SK-N-SH (cell line): ENCODE data around the gene GPR107. TPM values are rescaled to one million over a fixed set of nuclear protein-coding genes. Genes with fewer than 3 reads are reported as not detected.

Experiments used
- CTCF ChIA-PET: fragments of 300-600, 350-600 bp; formaldehyde crosslinking; extraction: SDS; loops from one replicate; lab custom pipeline; 2021; lab: Yijun Ruan, JAX
- POLR2A ChIA-PET: fragments of 350-600 bp; sonication (Branson Sonifier 250); formaldehyde crosslinking; extraction: SDS; loops from one replicate; lab custom pipeline; 2020; ENCODE audit warnings: antibody characterized with exemption, inconsistent platforms; lab: Yijun Ruan, JAX
- DNase-seq: peaks from one replicate; pipeline ENCODE4 v3.0.0; 2012
- H2AFZ ChIP-seq: fragments of 200-600 bp; sonication (generic); 2 replicates; pipeline ENCODE4 v1.8.1; 2016; ENCODE audit warnings: antibody characterized with exemption, mild to moderate bottlenecking, low read depth
- H3F3A ChIP-seq: fragments of 200-600 bp; sonication (generic); replicated peaks from 2 replicates; pipeline ENCODE3; 2016; ENCODE audit warnings: antibody characterized with exemption, mild to moderate bottlenecking; ENCODE audit not compliant: insufficient read depth
- H3K27ac ChIP-seq, 2 experiments: fragments of 200-500 bp in 1 of 2; fragments of 200-600 bp in 1 of 2; sonication (Bioruptor generic) in 1 of 2; sonication (generic), shearing (Covaris generic) in 1 of 2; 2 replicates each; pipeline versions ENCODE4 v1.5.1 to v1.6.1; 2014 to 2016; ENCODE audit warnings: low read depth in 2 of 2, inconsistent platforms in 1 of 2, low read length in 1 of 2, mild to moderate bottlenecking in 1 of 2, mixed read lengths in 1 of 2
- H3K27me3 ChIP-seq: fragments of 200-600 bp; sonication (generic), shearing (Covaris generic); 2 replicates; pipeline ENCODE4 v1.6.1; 2016; ENCODE audit warnings: mixed run types; ENCODE audit not compliant: insufficient read depth
- H3K36me3 ChIP-seq, 2 experiments: fragments of 200-500 bp in 1 of 2; fragments of 200-600 bp in 1 of 2; sonication (Bioruptor generic) in 1 of 2; sonication (generic) in 1 of 2; replicated peaks in 1 of 2; 2 replicates each; pipeline versions ENCODE3 to v1.5.1; 2014 to 2016; ENCODE audit warnings: low read length in 1 of 2, mild to moderate bottlenecking in 1 of 2; ENCODE audit not compliant: insufficient read depth in 2 of 2, control insufficient read depth in 1 of 2
- H3K4me1 ChIP-seq, 2 experiments: fragments of 200-500 bp in 1 of 2; fragments of 200-600 bp in 1 of 2; sonication (Bioruptor generic) in 1 of 2; sonication (generic), shearing (Covaris generic) in 1 of 2; 2 replicates each; pipeline versions ENCODE4 v1.5.1 to v1.6.1; 2014 to 2016; ENCODE audit warnings: low read depth in 1 of 2, low read length in 1 of 2, mixed run types in 1 of 2; ENCODE audit not compliant: insufficient read depth in 2 of 2, control insufficient read depth in 1 of 2
- H3K4me2 ChIP-seq: fragments of 200-600 bp; sonication (generic), shearing (Covaris generic); 2 replicates; pipeline ENCODE4 v1.6.1; 2017; ENCODE audit warnings: mixed run types
- H3K4me3 ChIP-seq, 2 experiments: fragments of 200-500 bp in 1 of 2; fragments of 200-600 bp in 1 of 2; sonication (Bioruptor generic) in 1 of 2; sonication (generic), shearing (Covaris generic) in 1 of 2; 2 replicates each; pipeline versions ENCODE4 v1.5.1 to v1.8.1; 2014 to 2016; ENCODE audit warnings: low read depth in 2 of 2, inconsistent platforms in 1 of 2, low read length in 1 of 2, mild to moderate bottlenecking in 1 of 2, mixed read lengths in 1 of 2, moderate library complexity in 1 of 2
- H3K79me2 ChIP-seq: fragments of 200-600 bp; sonication (generic); 2 replicates; pipeline ENCODE4 v1.8.1; 2017; ENCODE audit warnings: mild to moderate bottlenecking; ENCODE audit not compliant: insufficient read depth
- H3K9ac ChIP-seq: fragments of 200-600 bp; sonication (generic); 2 replicates; pipeline ENCODE4 v1.6.1; 2017; ENCODE audit warnings: mixed run types
- H3K9me2 ChIP-seq: fragments of 200-600 bp; sonication (generic); 2 replicates; pipeline ENCODE4 v1.6.1; 2017; ENCODE audit warnings: mixed run types
- H3K9me3 ChIP-seq: fragments of 200-600 bp; sonication (generic); 2 replicates; pipeline ENCODE4 v1.6.1; 2017; ENCODE audit warnings: mixed run types, mild to moderate bottlenecking, moderate library complexity
- H4K20me1 ChIP-seq: fragments of 200-600 bp; sonication (generic); 2 replicates; pipeline ENCODE4 v1.6.1; 2017; ENCODE audit warnings: mild to moderate bottlenecking, mixed run types; ENCODE audit not compliant: insufficient read depth
- EZH2phosphoT487 ChIP-seq: fragments of 200-600 bp; sonication (generic); IDR thresholded peaks from 2 replicates; pipeline ENCODE4 v1.6.1; 2017; ENCODE audit warnings: low read depth, mixed run types, mild to moderate bottlenecking, antibody characterized with exemption, moderate library complexity, borderline replicate concordance
- FOSL2 ChIP-seq: IDR thresholded peaks from 2 replicates; pipeline ENCODE4 v1.4.0; 2012; ENCODE audit warnings: low read depth, mild to moderate bottlenecking, moderate library complexity, borderline replicate concordance
- FOXJ3 ChIP-seq: sonication (generic); formaldehyde crosslinking; IDR thresholded peaks from 2 replicates; pipeline ENCODE4 v1.5.1; 2020; ENCODE audit warnings: mild to moderate bottlenecking, missing genetic modification reagents
- GABPA ChIP-seq: IDR thresholded peaks from 2 replicates; pipeline ENCODE4 v1.4.0; 2012; ENCODE audit warnings: low read depth, mild to moderate bottlenecking
- MXI1 ChIP-seq: IDR thresholded peaks from 2 replicates; pipeline ENCODE4 v1.6.1; 2012; ENCODE audit warnings: mild to moderate bottlenecking, low read depth, low read length, improper control_type of control experiment
- NFIC ChIP-seq: IDR thresholded peaks from 2 replicates; pipeline ENCODE4 v1.4.0; 2012; ENCODE audit warnings: borderline replicate concordance
- NRF1 ChIP-seq: IDR thresholded peaks from 2 replicates; pipeline ENCODE4 v1.6.1; 2012; ENCODE audit warnings: low read depth, mild to moderate bottlenecking, low read length
- RAD21 ChIP-seq: IDR thresholded peaks from 2 replicates; pipeline ENCODE4 v1.6.1; 2012; ENCODE audit warnings: mild to moderate bottlenecking, low read length
- RFX5 ChIP-seq: IDR thresholded peaks from 2 replicates; pipeline ENCODE4 v1.6.1; 2012; ENCODE audit warnings: mild to moderate bottlenecking, improper control_type of control experiment, low read length
- RXRA ChIP-seq: IDR thresholded peaks from 2 replicates; pipeline ENCODE4 v1.4.0; 2012; ENCODE audit warnings: low read depth, mild to moderate bottlenecking, borderline replicate concordance
- SIN3A ChIP-seq: IDR thresholded peaks from 2 replicates; pipeline ENCODE4 v1.6.1; 2012; ENCODE audit warnings: low read depth, mild to moderate bottlenecking, low read length, moderate library complexity, borderline replicate concordance
- TAF1 ChIP-seq: IDR thresholded peaks from 2 replicates; pipeline ENCODE4 v1.6.1; 2012; ENCODE audit warnings: low read depth, mild to moderate bottlenecking, low read length, moderate library complexity, borderline replicate concordance
- YY1 ChIP-seq: IDR thresholded peaks from 2 replicates; pipeline ENCODE4 v1.4.0; 2012; ENCODE audit warnings: low read depth, mild to moderate bottlenecking
- WGBS: methylation state at CpG from one replicate; pipeline ENCODE4 v1.1.6; 2017; ENCODE audit warnings: low lambda C conversion rate; 5-methylcytosine and 5-hydroxymethylcytosine counted together
- polyA plus RNA-seq, 3 experiments: library from polyadenylated mRNA; depleted of rRNA; stranded (reverse); fragments of >200 nt; gene quantifications; 2 replicates each; pipeline ENCODE4 v1.2.3, GENCODE V29; 2012
- TF ChIP-seq, protein P1 (sequence below): fragments of 150-350 bp; IDR thresholded peaks from 2 replicates; pipeline ENCODE4 v1.6.1; 2017; ENCODE audit warnings: antibody characterized with exemption, low read length, low read depth, borderline replicate concordance
- TF ChIP-seq, protein P2 (sequence below): IDR thresholded peaks from 2 replicates; pipeline ENCODE4; 2012

Gene GPR107
- polyA plus RNA-seq, 1 of the 3 experiments (the other 2 are of a cell fraction) = 23.0 TPM

DNA sequence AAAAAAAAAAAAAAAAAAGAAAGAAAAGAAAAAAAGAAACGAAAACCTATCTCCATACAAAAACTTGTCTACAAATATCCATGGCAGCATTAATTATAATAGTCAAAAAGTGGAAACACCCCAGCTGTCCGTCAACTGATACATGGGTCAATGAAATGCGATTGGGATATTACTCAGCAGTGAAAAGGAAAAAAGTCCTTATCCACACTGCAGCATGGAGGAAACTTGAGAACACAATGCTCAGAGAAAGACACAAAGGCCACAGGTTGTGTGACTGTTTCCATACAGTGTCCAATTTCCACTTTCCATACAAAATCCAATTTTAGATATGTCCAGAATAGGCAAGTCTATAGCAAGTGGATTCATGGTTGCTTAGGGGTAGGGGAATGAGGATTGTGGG is 94.2 kb downstream of the GPR107 start (continued):
- TF ChIP-seq, protein P1, sequence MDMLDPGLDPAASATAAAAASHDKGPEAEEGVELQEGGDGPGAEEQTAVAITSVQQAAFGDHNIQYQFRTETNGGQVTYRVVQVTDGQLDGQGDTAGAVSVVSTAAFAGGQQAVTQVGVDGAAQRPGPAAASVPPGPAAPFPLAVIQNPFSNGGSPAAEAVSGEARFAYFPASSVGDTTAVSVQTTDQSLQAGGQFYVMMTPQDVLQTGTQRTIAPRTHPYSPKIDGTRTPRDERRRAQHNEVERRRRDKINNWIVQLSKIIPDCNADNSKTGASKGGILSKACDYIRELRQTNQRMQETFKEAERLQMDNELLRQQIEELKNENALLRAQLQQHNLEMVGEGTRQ = no peak
- TF ChIP-seq FOSL2 (no peak), EZH2phosphoT487 (no peak)

DNA sequence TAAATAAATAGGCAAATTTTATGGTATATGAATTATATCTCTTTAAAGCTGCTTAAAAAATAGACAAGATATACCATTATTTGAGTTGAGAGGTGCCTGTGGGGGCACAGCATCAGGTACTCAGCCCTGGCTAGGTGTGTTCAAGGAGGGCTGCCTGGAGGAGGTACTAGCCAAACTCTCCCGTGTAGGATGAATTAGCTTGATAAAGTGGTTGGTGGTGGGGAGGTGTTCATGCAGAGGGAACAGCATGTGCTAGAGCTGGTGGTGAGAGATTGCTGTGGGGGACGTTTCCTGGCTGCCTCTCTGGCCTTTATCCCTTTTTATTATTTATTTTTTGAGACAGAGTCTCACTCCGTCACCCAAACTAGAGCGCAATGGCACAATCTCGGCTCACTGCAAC is 95.3 kb downstream of the GPR107 start:
- Histone ChIP-seq H2AFZ (no peak overlapping the region), H3K27me3 (no peaks in the 10 kb centered on the region), H3F3A (no peaks in the 10 kb centered on the region), H3K9me2 (no peaks in the 10 kb centered on the region), H4K20me1 (no peaks in the 10 kb centered on the region), H3K79me2 (no peaks in the 10 kb centered on the region), H3K9ac (no peak overlapping the region), H3K9me3 (no peaks in the 10 kb centered on the region), H3K4me1 (peaks cover 2% of the 10 kb centered on the region in 2 experiments; a peak in 2 of 4 replicates), H3K4me2 (no peak overlapping the region), H3K27ac (no peak overlapping the region), H3K4me3 (no peak overlapping the region), H3K36me3 (no peaks in the 10 kb centered on the region)
- POLR2A ChIA-PET = no interaction called here
- TF ChIP-seq NFIC = no peak
- no peak for TF ChIP-seq RAD21
- no peak for TF ChIP-seq TAF1
- no peak for TF ChIP-seq MXI1
- 86% methylated on average over 5 of the region's 5 CpGs for WGBS
- CTCF ChIA-PET = interaction anchor here (0.6 to 1.2 kb wide), 4 partner anchors 12 to 259 kb away, joined by 3 read pairs; no protein-coding TSS in a partner anchor
- DNase-seq = no peak

DNA sequence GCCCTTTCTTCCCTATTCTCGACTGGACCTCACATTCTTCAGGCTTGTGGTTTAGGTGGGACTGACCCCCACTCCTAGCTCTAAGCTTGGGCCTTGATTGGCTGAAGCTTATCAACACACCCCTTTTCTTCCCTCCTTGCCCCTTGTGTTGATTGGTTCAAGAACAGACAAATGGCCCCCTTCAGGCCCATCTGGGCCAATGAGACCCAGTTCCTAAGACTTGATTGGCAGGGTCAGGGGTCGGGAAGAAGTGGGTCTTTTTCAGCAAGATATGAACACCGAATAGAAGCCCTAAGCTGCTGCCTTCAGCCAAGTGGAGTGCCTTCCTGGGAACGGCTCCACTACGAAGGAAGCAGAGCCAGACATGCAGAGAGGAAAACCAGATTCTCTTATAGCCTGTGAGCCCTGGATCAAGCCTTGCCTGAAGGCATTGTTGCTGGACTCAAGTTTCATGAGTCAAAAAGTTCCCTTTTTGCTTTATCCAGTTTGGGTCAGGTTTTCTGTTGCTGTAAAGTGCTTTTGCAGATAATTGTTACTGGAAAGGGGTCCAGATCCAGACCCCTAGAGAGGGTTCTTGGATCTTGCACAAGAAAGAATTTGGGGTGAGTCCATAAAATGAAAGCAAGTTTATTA is 96.1 kb downstream of the GPR107 start:
- H3K36me3 ChIP-seq = no peaks in the 10 kb centered on the region
- WGBS = 93% methylated on average over 5 of the region's 5 CpGs
- no peak for TF ChIP-seq NRF1
- no peak for TF ChIP-seq RFX5
- TF ChIP-seq SIN3A = no peak
- TF ChIP-seq GABPA = no peak
- TF ChIP-seq, protein P2, sequence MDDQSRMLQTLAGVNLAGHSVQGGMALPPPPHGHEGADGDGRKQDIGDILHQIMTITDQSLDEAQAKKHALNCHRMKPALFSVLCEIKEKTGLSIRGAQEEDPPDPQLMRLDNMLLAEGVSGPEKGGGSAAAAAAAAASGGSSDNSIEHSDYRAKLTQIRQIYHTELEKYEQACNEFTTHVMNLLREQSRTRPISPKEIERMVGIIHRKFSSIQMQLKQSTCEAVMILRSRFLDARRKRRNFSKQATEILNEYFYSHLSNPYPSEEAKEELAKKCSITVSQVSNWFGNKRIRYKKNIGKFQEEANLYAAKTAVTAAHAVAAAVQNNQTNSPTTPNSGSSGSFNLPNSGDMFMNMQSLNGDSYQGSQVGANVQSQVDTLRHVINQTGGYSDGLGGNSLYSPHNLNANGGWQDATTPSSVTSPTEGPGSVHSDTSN = no peak
- TF ChIP-seq YY1 = no peak
- TF ChIP-seq FOXJ3 (CRISPR knock-in tag) = no peak
- TF ChIP-seq RXRA = no peak

More for the DNA sequence above, 96.1 kb downstream of the GPR107 start:
- Histone ChIP-seq H3K4me2 (no peak overlapping the region), H3K9me3 (no peaks in the 10 kb centered on the region), H3K4me1 (peaks cover 0 to under 1% of the 10 kb centered on the region in 2 experiments; a peak in 1 of 4 replicates), H2AFZ (no peak overlapping the region), H3K79me2 (no peaks in the 10 kb centered on the region), H3F3A (no peaks in the 10 kb centered on the region), H3K27me3 (no peaks in the 10 kb centered on the region), H3K9ac (no peak overlapping the region), H3K9me2 (no peaks in the 10 kb centered on the region), H4K20me1 (no peaks in the 10 kb centered on the region), H3K27ac (no peak overlapping the region), H3K4me3 (no peak overlapping the region)
- POLR2A ChIA-PET = no interaction called here
- CTCF ChIA-PET = interaction anchor here (0.6 to 1.2 kb wide), 3 partner anchors 12 to 258 kb away, joined by 3 read pairs; no protein-coding TSS in a partner anchor
- no peak for DNase-seq
